Neural cell (in vitro differentiated cells): Measurements from ENCODE around the gene SAP30BP.

Experiments used
- CTCF ChIP-seq: fragments of 450-650 bp; IDR thresholded peaks from 2 replicates; pipeline ENCODE4 v1.5.1; 2014; ENCODE audit warnings: antibody characterized with exemption, mild to moderate bottlenecking, moderate library complexity; ENCODE audit not compliant: poor library complexity, severe bottlenecking
- EP300 ChIP-seq: fragments of 450-650 bp; conservative IDR thresholded peaks from 2 replicates; pipeline ENCODE4 v1.6.1; 2014; ENCODE audit warnings: antibody characterized with exemption, mild to moderate bottlenecking, moderate library complexity; ENCODE audit not compliant: poor library complexity, severe bottlenecking
- EZH2 ChIP-seq: fragments of 200-600, 300-800 bp; shearing (Covaris generic), sonication (generic); IDR thresholded peaks from 2 replicates; pipeline ENCODE4 v1.6.1; 2014; ENCODE audit warnings: antibody characterized with exemption, low read length, borderline replicate concordance, mild to moderate bottlenecking; ENCODE audit not compliant: insufficient read depth, poor library complexity, severe bottlenecking
- POLR2AphosphoS5 ChIP-seq: IDR thresholded peaks from 2 replicates; pipeline ENCODE4 v1.6.1; 2012
- RAD21 ChIP-seq: fragments of 450-650 bp; conservative IDR thresholded peaks from 2 replicates; pipeline ENCODE4 v1.6.1; 2014; ENCODE audit warnings: antibody characterized with exemption, mild to moderate bottlenecking, moderate library complexity
- REST ChIP-seq: IDR thresholded peaks from 2 replicates; pipeline ENCODE4 v1.6.1; 2012; ENCODE audit warnings: borderline replicate concordance
- SMC3 ChIP-seq: fragments of 450-650 bp; conservative IDR thresholded peaks from 2 replicates; pipeline ENCODE4 v1.6.1; 2014; ENCODE audit warnings: antibody characterized with exemption, mild to moderate bottlenecking, moderate library complexity; ENCODE audit not compliant: poor library complexity
- TAF1 ChIP-seq: IDR thresholded peaks from 2 replicates; pipeline ENCODE4 v1.6.1; 2012; ENCODE audit warnings: low read depth

GRCh38 chr17:75755205-75755901, 88.2 kb downstream of the SAP30BP start:
- TF ChIP-seq CTCF = no peak
- no peak for TF ChIP-seq EZH2
- no peak for TF ChIP-seq POLR2AphosphoS5
- TF ChIP-seq TAF1 = no peak
- TF ChIP-seq RAD21 = no peak
- no peak for TF ChIP-seq REST
- no peak for TF ChIP-seq EP300
- TF ChIP-seq SMC3 = no peak
